Caco-2 (cell line): ENCODE results near the gene FLAD1. TPM values are rescaled to one million over a fixed set of nuclear protein-coding genes. Genes with fewer than 3 reads are reported as not detected.

ENCODE experiments used
- BruUV-seq: library from RNA; stranded (reverse); fragments of 400-500 nt; replicated peaks from 2 replicates; lab custom pipeline; 2021; lab: Mats Ljungman, UMichigan
- CTCF ChIA-PET: fragments of 300-600 bp; sonication (Branson Sonifier 250); formaldehyde crosslinking; loops from one replicate; lab custom pipeline; 2022; ENCODE audit warnings: antibody characterized with exemption; lab: Charles Lee
- POLR2A ChIA-PET: fragments of 300-600 bp; sonication (Branson Sonifier 250); formaldehyde crosslinking; loops from one replicate; lab custom pipeline; 2022; ENCODE audit warnings: antibody characterized with exemption; lab: Charles Lee
- DNase-seq, 2 experiments: peaks; one replicate each; pipeline versions ENCODE4 v3.0.0 to v3.0.0-alpha.2; 2020 to 2022
- H3K27me3 ChIP-seq: replicated peaks from 2 replicates; pipeline ENCODE4 v1.6.0; 2011; ENCODE audit warnings: low read length; ENCODE audit not compliant: control insufficient read depth, insufficient read depth
- H3K36me3 ChIP-seq: 2 replicates; pipeline ENCODE4 v1.5.1; 2011; ENCODE audit warnings: low read length; ENCODE audit not compliant: control insufficient read depth, insufficient read depth
- H3K4me1 ChIP-seq: fragments of 250-450 bp; sonication (Bioruptor Pico); 2 replicates; pipeline ENCODE4 v1.5.1; 2020; ENCODE audit warnings: mild to moderate bottlenecking
- H3K4me3 ChIP-seq: 2 replicates; pipeline ENCODE4 v1.5.1; 2011; ENCODE audit warnings: low read depth, mild to moderate bottlenecking, control low read depth, low read length
- H3K9me3 ChIP-seq: fragments of 250-450 bp; sonication (Bioruptor Pico); 2 replicates; pipeline ENCODE4 v1.5.1; 2020; ENCODE audit warnings: mild to moderate bottlenecking, moderate library complexity
- H3K27ac Mint-ChIP-seq: one replicate; pipeline ENCODE4 v1.8.0; 2022; ENCODE audit warnings: mixed read lengths; ENCODE audit not compliant: unreplicated experiment
- H3K27me3 Mint-ChIP-seq: one replicate; pipeline ENCODE4 v1.8.0; 2022; ENCODE audit warnings: mixed read lengths; ENCODE audit not compliant: insufficient read depth, unreplicated experiment
- H3K36me3 Mint-ChIP-seq: one replicate; pipeline ENCODE4 v1.8.0; 2022; ENCODE audit warnings: mild to moderate bottlenecking, mixed read lengths; ENCODE audit not compliant: insufficient read depth, unreplicated experiment
- H3K4me1 Mint-ChIP-seq: one replicate; pipeline ENCODE4 v1.8.0; 2022; ENCODE audit warnings: low read depth, mixed read lengths; ENCODE audit not compliant: unreplicated experiment
- H3K4me3 Mint-ChIP-seq: one replicate; pipeline ENCODE4 v1.8.0; 2022; ENCODE audit warnings: mild to moderate bottlenecking, moderate library complexity, mixed read lengths; ENCODE audit not compliant: unreplicated experiment
- H3K9me3 Mint-ChIP-seq: one replicate; pipeline ENCODE4 v1.8.0; 2022; ENCODE audit warnings: mixed read lengths; ENCODE audit not compliant: unreplicated experiment
- intact Hi-C: fragments of 100-400 bp; cut with micrococcal nuclease; formaldehyde crosslinking; loops from one replicate; pipeline ENCODE4 v1.10.0; 2022; ENCODE audit not compliant: unreplicated experiment
- total RNA-seq: library from RNA; stranded (reverse); gene quantifications from 2 replicates; pipeline ENCODE4 v1.2.3, GENCODE V29; 2022
- TF ChIP-seq, protein P1 (sequence below), 2 experiments: fragments of 200-600 bp in 1 of 2; IDR thresholded peaks; 1 replicate in 1 of 2; 2 replicates in 1 of 2; pipeline versions ENCODE4 v1.5.1 to v1.8.0; 2011 to 2022; ENCODE audit warnings: antibody characterized with exemption in 1 of 2, control low read depth in 1 of 2, inconsistent platforms in 1 of 2, low read depth in 1 of 2, low read length in 1 of 2, mild to moderate bottlenecking in 1 of 2, moderate library complexity in 1 of 2; ENCODE audit not compliant: insufficient read depth in 1 of 2, severe bottlenecking in 1 of 2, unreplicated experiment in 1 of 2

FLAD1 gene
- total RNA-seq, 1 experiment from 2014 or later: 51.3 TPM

DNA sequence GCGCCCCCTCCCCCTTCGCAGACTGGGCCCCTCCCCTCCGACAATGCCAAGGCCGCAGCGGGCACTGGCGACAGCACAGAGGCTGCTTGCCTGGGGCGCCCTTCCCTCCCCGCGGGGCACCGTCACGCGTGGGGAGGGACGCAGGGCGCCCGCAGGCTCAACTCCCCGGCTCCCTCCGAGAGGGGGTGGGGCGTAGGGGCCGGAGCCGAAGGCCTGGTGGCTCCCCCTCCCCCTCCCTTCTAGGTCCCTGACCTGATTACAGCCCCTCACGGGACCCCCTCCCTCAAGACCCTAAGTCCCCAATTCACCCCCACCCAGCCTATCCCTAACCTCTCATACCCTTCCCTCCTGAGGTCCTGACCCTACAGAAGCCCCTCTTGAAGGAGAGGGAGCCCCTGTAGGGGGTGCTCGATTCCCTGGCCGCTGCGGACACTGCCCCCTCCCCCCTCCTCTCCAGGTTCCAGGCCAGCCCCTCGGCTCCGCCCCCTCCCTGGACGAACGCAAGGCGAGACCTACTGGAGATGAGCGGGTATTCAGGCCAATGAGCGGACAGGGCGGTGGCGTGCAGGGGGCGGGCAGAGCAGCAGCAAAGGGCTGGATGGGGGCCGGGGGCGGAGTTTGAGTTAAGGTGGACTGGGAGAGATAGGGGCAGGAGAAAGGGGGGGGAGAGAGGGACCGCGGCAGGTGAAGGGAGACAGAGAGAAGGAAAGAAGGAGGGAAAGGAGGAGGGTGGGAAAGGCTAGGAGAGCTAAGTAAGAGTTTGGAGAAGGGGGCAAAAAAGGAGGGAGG lies 18.7 kb downstream of the FLAD1 start:
- intact Hi-C loops: loop anchor here (1.0 to 5.0 kb wide), 6 partner anchors 15 to 443 kb away; partner anchors contain the start of genes EFNA1, EFNA4 and UBE2Q1
- H3K27ac Mint-ChIP-seq: peak overlapping the region; percentile 96
- Histone ChIP-seq H3K4me1 (peaks cover 25% of the 10 kb centered on the region), H3K27me3 (no peaks in the 10 kb centered on the region), H3K9me3 (no peaks in the 10 kb centered on the region), H3K4me3 (peak overlapping the region; percentile 92), H3K36me3 (peaks cover 4% of the 10 kb centered on the region)
- no peaks in the 10 kb centered on the region for H3K27me3 Mint-ChIP-seq
- peak; percentile 100 for DNase-seq
- ChIA-PET POLR2A (interaction anchor here (0.5 to 2.3 kb wide), 7 partner anchors 18 to 65 kb away, joined by 3 to 7 read pairs (median 4); partner anchors contain the start of genes FLAD1 and PMVK), CTCF (interaction anchor here (0.6 to 3.2 kb wide), 10 partner anchors 11 to 83 kb away, joined by 3 to 16 read pairs (median 4); partner anchors contain the start of gene ADAM15)
- H3K4me3 Mint-ChIP-seq: peak overlapping the region; percentile 96
- TF ChIP-seq, protein P1, sequence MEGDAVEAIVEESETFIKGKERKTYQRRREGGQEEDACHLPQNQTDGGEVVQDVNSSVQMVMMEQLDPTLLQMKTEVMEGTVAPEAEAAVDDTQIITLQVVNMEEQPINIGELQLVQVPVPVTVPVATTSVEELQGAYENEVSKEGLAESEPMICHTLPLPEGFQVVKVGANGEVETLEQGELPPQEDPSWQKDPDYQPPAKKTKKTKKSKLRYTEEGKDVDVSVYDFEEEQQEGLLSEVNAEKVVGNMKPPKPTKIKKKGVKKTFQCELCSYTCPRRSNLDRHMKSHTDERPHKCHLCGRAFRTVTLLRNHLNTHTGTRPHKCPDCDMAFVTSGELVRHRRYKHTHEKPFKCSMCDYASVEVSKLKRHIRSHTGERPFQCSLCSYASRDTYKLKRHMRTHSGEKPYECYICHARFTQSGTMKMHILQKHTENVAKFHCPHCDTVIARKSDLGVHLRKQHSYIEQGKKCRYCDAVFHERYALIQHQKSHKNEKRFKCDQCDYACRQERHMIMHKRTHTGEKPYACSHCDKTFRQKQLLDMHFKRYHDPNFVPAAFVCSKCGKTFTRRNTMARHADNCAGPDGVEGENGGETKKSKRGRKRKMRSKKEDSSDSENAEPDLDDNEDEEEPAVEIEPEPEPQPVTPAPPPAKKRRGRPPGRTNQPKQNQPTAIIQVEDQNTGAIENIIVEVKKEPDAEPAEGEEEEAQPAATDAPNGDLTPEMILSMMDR (IDR thresholded peaks at IDR 0.05; ENCODE audit: insufficient read depth in 1 of 2, low read depth in 1 of 2, low read length in 1 of 2, severe bottlenecking in 1 of 2, unreplicated experiment in 1 of 2): peak; percentile 27 to 75
- no TSS peak for BruUV-seq
- peaks cover 30% of the 10 kb centered on the region for H3K4me1 Mint-ChIP-seq
- peaks cover 44% of the 10 kb centered on the region for H3K36me3 Mint-ChIP-seq
- no peaks in the 10 kb centered on the region for H3K9me3 Mint-ChIP-seq

DNA sequence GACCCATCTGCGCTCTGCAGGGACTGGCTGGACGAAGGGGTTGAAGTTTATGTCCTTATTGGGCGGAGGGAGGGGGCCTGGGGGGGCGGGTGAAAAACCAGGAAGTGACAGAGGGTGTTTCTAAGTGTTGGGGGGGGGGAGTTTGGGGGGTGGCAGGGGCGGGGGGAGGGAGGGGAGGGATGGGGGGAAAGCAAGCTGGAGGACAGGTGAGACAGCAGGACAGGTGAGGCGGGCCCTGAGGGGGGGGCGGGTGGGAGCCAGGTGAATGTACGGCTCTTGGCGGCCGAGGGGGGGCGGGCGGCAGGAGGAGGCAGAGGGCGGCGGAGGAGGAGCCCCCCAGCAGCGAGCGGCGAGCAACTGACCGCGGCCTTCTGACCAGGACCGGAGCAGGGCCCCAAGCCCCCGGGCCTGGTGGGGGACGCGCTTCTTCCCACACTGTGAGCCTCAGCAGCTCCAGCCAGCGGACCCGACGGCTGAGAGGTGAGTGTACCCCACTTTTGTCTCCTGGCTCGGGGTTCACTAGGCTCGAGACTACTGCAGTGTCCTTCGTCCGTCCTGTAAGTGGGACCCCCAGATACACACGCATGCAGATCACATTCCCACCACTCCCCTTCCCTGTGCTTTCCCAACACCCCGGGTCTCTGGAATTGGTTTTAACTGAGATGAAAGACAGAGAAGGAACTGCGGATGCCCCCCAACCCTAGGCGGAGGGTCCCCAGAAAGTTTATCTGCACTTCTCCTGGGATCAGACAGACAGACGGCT lies 19.5 kb downstream of the FLAD1 start, which contains the start of gene ZBTB7B:
Gene ZBTB7B, plus strand, starts transcription at position 339 of the 763 bp plus-strand sequence. CDS start 11,859 bp downstream, outside the sequence.
- H3K27me3 ChIP-seq: no peaks in the 10 kb centered on the region
- no peaks in the 10 kb centered on the region for H3K9me3 ChIP-seq
- peak; percentile 72 to 80 for DNase-seq
- Mint-ChIP-seq H3K27ac (peak within 1 kb of the TSS; percentile 96), H3K27me3 (no peaks in the 10 kb centered on the region), H3K36me3 (peaks cover 47% of the 10 kb centered on the region), H3K4me3 (peak within 1 kb of the TSS; percentile 96), H3K9me3 (no peaks in the 10 kb centered on the region), H3K4me1 (peaks cover 30% of the 10 kb centered on the region)
- TF ChIP-seq, protein P1 (IDR thresholded peaks at IDR 0.05; ENCODE audit: insufficient read depth in 1 of 2, low read depth in 1 of 2, low read length in 1 of 2, severe bottlenecking in 1 of 2, unreplicated experiment in 1 of 2): peak; percentile 10 to 12
- peak within 1 kb of the TSS; percentile 98 for H3K4me3 ChIP-seq
- peaks cover 4% of the 10 kb centered on the region for H3K36me3 ChIP-seq
- BruUV-seq: TSS peak; percentile 33
- H3K4me1 ChIP-seq: peaks cover 32% of the 10 kb centered on the region
- CTCF ChIA-PET: interaction anchor here (0.5 to 3.2 kb wide), 10 partner anchors 10 to 82 kb away, joined by 3 to 16 read pairs (median 3); partner anchors contain the start of genes ADAM15 and EFNA3
- intact Hi-C loops: loop anchor here (1.0 to 5.0 kb wide), 5 partner anchors 15 to 125 kb away; partner anchors contain the start of genes EFNA1 and EFNA4
- POLR2A ChIA-PET: interaction anchor here (0.5 to 2.3 kb wide), 5 partner anchors 19 to 173 kb away, joined by 3 to 7 read pairs (median 5); partner anchors contain the start of gene FLAD1
